Transverse colon (tissue), 4 donors: ENCODE measurements around the gene HBEGF. TPM values are rescaled to one million over a fixed set of nuclear protein-coding genes. Genes with fewer than 3 reads are reported as not detected.

ENCODE experiments used
- total RNA-seq, 4 donors: library from RNA; depleted of rRNA; stranded (reverse); fragments of >200 nt; gene quantifications; one replicate each; pipeline ENCODE4 v1.1.0, GENCODE V29; 2016

HBEGF gene
- total RNA-seq, 4 donors from 2014 or later: 10.5 to 40.0 (median 35.6) TPM

Other genes starting within 250 kb of the HBEGF start
- 10 to 100 TPM in 3 of 4 donors, 1 to 10 TPM in 1; 7.4 to 34.6 (median 18.8) TPM for gene PURA, start 232.5 kb downstream of the HBEGF start, total RNA-seq
- gene IGIP, start 220.7 kb downstream of the HBEGF start, total RNA-seq: 10 to 100 TPM; 12.8 to 22.4 (median 20.5) TPM
- gene CYSTM1, start 171.4 kb downstream of the HBEGF start, total RNA-seq: 100 to 1,000 TPM in 2 of 4 donors, 10 to 100 TPM in 2; 32.8 to 264 (median 107) TPM
- gene PFDN1, start 43.5 kb downstream of the HBEGF start, total RNA-seq: 100 to 1,000 TPM in 2 of 4 donors, 10 to 100 TPM in 2; 72.9 to 230 (median 98.4) TPM
- gene SLC4A9, start 13.6 kb upstream of the HBEGF start, total RNA-seq: 1 to 10 TPM in 1 of 4 donors, under 1 TPM in 2, not detected in 1; 0.48 to 3.0 (median 0.82) TPM
- gene ANKHD1, start 55.2 kb upstream of the HBEGF start, total RNA-seq: 100 to 1,000 TPM; 113 to 212 (median 164) TPM
- 10 to 100 TPM in 3 of 4 donors, not detected in 1; 18.0 to 56.0 (median 27.5) TPM for gene EIF4EBP3, start 201.1 kb upstream of the HBEGF start, total RNA-seq
- 10 to 100 TPM; 19.9 to 36.3 (median 26.5) TPM for gene SRA1, start 210.9 kb upstream of the HBEGF start, total RNA-seq
- 10 to 100 TPM; 20.1 to 42.5 (median 37.4) TPM for gene APBB3, start 218.0 kb upstream of the HBEGF start, total RNA-seq
- 10 to 100 TPM; 39.4 to 75.5 (median 52.6) TPM for gene SLC35A4, start 218.2 kb upstream of the HBEGF start, total RNA-seq